Activated T-helper 1 cell treated with anti-CD3 and anti-CD28 coated beads, Interleukin-12 subunit alpha, Interleukin-12 subunit beta, Interleukin-2, Interleukin-4 antibody, amounts not matched to agents 30 ng/mL and 10 ng/mL and 1 ng/mL, durations not matched to agents 14 hours and 24 hours and 36 hours (primary cell): ENCODE data around the gene USP3. TPM values are rescaled to one million over a fixed set of nuclear protein-coding genes. Genes with fewer than 3 reads are reported as not detected.

Source experiments
- DNase-seq: peaks from one replicate; pipeline ENCODE4 v3.0.0; 2021; ENCODE audit warnings: low spot score
- H3K27ac Mint-ChIP-seq: one replicate; pipeline ENCODE4 v1.8.0; 2021; ENCODE audit warnings: mild to moderate bottlenecking, mixed read lengths
- H3K27me3 Mint-ChIP-seq: one replicate; pipeline ENCODE4 v1.8.0; 2022; ENCODE audit warnings: mild to moderate bottlenecking, moderate library complexity, mixed read lengths; ENCODE audit not compliant: insufficient read depth
- H3K36me3 Mint-ChIP-seq: one replicate; pipeline ENCODE4 v1.8.0; 2021; ENCODE audit warnings: low read depth, mixed read lengths
- H3K4me1 Mint-ChIP-seq: one replicate; pipeline ENCODE4 v1.8.0; 2021; ENCODE audit warnings: low read depth, mixed read lengths
- H3K4me3 Mint-ChIP-seq: one replicate; pipeline ENCODE4 v1.8.0; 2021; ENCODE audit warnings: mild to moderate bottlenecking, moderate library complexity, mixed read lengths
- H3K9me3 Mint-ChIP-seq: one replicate; pipeline ENCODE4 v1.8.0; 2021; ENCODE audit warnings: mixed read lengths
- intact Hi-C: fragments of 100-400 bp; cut with micrococcal nuclease; formaldehyde crosslinking; loops from one replicate; pipeline ENCODE4 v1.15.1; 2024
- total RNA-seq: library from RNA; stranded (reverse); gene quantifications from 2 replicates; pipeline ENCODE4 v1.2.3, GENCODE V29; 2022

USP3 gene
- total RNA-seq, 1 donor from 2014 or later: 46.9 TPM

DNA sequence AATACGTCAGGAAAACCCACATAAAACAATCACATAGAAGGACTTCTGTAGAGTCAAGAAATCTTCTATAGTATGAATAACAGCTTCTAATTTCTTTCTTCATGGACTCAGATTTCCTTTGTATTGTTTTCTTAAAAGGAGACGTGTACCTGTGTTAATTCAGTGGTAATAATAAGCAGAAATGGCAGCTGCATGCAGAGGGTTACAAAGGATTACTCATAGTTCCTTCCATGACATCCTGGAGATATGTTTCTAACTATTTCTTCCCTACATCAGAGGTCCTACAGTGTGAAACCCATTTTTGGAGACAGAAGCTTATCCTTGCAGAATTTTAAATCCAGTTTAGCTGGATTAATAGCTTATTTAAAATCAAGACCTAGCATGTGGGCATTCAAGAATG lies 128.9 kb downstream of the USP3 start:
- intact Hi-C loops: no loop called here
- no peak overlapping the region for H3K4me3 Mint-ChIP-seq
- DNase-seq: no peak
- no peaks in the 10 kb centered on the region for H3K27me3 Mint-ChIP-seq
- H3K36me3 Mint-ChIP-seq: peaks cover 47% of the 10 kb centered on the region
- no peak overlapping the region for H3K27ac Mint-ChIP-seq
- peaks cover 1% of the 10 kb centered on the region for H3K4me1 Mint-ChIP-seq
- no peaks in the 10 kb centered on the region for H3K9me3 Mint-ChIP-seq

DNA sequence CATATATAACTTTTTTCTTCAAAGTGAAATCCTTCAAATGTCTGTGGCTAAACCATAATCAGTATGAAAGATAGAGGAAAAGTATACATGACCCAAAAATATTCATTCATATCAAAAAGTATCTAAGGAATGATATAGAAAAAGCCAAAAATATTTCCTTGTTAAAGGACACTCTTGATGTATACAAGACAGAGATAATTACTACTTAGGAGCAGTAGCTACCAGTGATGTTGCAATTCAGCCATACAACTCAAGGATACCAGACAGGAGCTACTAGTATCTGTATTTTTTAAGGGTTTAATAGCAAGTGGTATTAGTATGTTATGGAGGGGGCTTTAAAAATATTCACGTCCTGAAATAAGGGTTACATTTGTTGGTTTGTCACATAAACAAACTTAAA lies 129.8 kb downstream of the USP3 start:
- no peaks in the 10 kb centered on the region for H3K27me3 Mint-ChIP-seq
- H3K27ac Mint-ChIP-seq: no peak overlapping the region
- no peak overlapping the region for H3K4me3 Mint-ChIP-seq
- H3K4me1 Mint-ChIP-seq: peaks cover 9% of the 10 kb centered on the region
- H3K36me3 Mint-ChIP-seq: peaks cover 46% of the 10 kb centered on the region
- no peak for DNase-seq
- intact Hi-C loops: no loop called here
- H3K9me3 Mint-ChIP-seq: no peaks in the 10 kb centered on the region

DNA sequence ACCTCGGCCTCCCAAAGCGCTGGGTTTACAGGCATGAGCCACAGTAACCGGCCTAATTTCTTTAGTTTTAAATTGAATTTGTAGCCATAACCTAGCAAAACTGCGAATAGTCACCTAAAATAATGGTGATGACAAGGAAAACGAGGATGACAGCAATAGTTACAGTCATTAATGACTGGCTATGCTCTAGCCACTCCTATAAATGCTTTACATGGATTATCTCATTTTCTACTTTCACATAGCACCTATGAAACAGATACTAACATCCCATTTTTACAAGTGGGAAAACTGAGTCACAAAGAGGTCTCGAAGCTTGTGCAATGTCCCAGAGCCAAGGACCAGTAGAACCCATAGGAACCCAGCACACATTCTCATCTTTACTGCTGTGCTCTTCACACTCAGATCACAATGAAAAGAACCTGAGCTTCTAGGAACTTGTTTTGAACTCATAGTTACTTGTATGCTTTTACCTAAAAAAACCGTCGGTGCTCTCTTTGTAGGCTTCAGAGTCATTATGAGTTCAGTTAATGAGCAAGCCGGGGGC lies 132.2 kb downstream of the USP3 start:
- no peak for DNase-seq

DNA sequence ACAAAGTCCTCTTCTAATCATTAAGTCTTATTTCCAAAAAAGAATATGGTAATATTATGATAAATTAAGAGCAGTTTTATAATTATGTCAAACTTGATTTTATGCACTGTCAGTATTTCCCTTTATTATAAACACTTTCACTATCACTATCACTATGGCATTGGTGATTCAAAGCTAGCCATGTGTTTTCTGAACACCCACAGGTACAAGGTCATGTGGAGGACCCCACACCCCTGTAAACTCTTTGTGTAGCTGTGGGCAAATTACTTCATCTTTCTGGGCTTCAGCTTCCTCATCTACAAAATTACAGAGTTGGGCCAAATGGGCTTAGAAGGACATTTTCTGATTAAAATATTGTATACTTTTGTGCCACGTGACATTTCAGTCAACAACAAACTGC lies 134.4 kb downstream of the USP3 start:
- intact Hi-C loops: loop anchor here (2.0 kb wide), 1 partner anchor 34 kb away; no protein-coding TSS in a partner anchor
- no peaks in the 10 kb centered on the region for H3K27me3 Mint-ChIP-seq
- no peak overlapping the region for H3K27ac Mint-ChIP-seq
- no peak overlapping the region for H3K4me3 Mint-ChIP-seq
- H3K4me1 Mint-ChIP-seq: peaks cover 9% of the 10 kb centered on the region
- DNase-seq: no peak
- H3K9me3 Mint-ChIP-seq: no peaks in the 10 kb centered on the region
- peaks cover 39% of the 10 kb centered on the region for H3K36me3 Mint-ChIP-seq

More for the DNA sequence above, 132.2 kb downstream of the USP3 start:
- Mint-ChIP-seq H3K27ac (no peak overlapping the region), H3K9me3 (no peaks in the 10 kb centered on the region), H3K36me3 (peaks cover 42% of the 10 kb centered on the region), H3K4me3 (no peak overlapping the region), H3K27me3 (no peaks in the 10 kb centered on the region), H3K4me1 (peaks cover 9% of the 10 kb centered on the region)
- intact Hi-C loops: no loop called here

DNA sequence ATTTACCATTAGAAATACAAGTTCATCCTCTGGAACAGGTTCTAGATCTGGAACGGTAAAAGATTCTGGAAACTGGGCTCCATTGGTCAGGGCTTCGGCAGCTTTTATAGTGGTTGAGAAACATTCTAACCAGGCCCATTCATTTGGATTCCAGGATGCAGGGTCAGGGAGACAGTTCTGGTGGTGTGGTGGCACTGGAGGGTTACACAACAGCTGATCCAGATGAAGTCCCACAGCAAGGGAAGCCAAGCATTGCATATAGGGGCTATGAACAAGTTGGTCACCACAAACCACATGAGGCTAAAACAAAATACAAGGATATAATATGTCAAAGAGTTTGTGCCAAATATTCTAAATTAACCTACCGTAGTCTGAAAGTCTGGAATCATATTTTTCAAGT lies 135.8 kb downstream of the USP3 start:
- no peaks in the 10 kb centered on the region for H3K9me3 Mint-ChIP-seq
- no peak overlapping the region for H3K27ac Mint-ChIP-seq
- H3K4me1 Mint-ChIP-seq: peaks cover 9% of the 10 kb centered on the region
- H3K36me3 Mint-ChIP-seq: peaks cover 41% of the 10 kb centered on the region
- no peaks in the 10 kb centered on the region for H3K27me3 Mint-ChIP-seq
- no peak for DNase-seq
- H3K4me3 Mint-ChIP-seq: no peak overlapping the region
- intact Hi-C loops: no loop called here

Other genes starting within 250 kb of the USP3 start
- gene APH1B, start 227.0 kb upstream of the USP3 start, total RNA-seq: 4.1 and 6.2 TPM in 2 replicates
- gene CA12, start 122.7 kb upstream of the USP3 start, total RNA-seq: 0.29 and 0.36 TPM in 2 replicates
- gene FBXL22, start 92.8 kb downstream of the USP3 start, total RNA-seq: 0.83 and 0.88 TPM in 2 replicates